Measurements from ENCODE around the gene MCF2L.
"Not testable (repeated sequence)": the region's sequence is repeated elsewhere in the genome, so short reads cannot be mapped to it uniquely, and the experiment has no call there.

The MCF2L gene

DNA sequence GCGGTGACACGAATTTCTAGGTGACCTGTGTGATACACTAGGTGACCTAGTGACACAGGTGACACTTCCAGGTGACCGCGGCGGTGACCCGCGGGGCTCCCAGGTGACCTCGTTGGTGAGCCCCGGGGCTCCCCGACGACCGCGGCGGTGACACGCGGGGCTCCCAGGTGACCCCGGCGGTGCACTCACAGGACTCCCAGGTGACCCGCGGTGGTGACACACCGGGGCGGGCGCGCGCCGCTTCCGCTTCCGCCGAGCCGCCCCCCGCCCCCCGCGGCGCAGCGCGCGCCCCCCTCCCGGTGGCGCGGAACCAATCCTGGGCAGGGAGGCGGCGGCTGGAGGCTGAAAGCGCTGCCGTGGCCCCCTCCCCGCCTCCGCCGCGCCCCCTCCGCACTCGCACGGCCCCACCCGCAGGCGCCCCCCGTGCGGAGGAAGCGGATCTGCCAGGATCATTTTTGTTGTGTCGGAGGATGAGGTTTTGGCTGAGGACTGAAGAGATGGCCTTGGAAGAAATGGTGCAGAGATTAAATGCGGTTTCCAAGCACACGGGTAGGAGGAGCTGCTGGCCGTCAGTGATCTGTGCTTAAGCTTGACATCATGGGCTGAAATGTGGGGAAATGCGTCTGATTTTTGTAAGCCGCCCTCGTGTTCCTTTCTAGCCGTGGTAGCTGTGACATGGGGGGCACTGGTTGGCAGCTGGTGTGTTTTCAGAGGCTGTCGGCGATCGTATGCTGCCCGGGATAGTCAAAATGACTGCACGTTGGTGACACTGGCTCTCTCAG lies at the start of gene MCF2L:
MCF2L (plus strand) TSS at position 305 of the 782 bp plus-strand sequence; CDS start at position 471, 166 bp downstream.
- DNase-seq (ENCODE audit: low read depth) = no peak

DNA sequence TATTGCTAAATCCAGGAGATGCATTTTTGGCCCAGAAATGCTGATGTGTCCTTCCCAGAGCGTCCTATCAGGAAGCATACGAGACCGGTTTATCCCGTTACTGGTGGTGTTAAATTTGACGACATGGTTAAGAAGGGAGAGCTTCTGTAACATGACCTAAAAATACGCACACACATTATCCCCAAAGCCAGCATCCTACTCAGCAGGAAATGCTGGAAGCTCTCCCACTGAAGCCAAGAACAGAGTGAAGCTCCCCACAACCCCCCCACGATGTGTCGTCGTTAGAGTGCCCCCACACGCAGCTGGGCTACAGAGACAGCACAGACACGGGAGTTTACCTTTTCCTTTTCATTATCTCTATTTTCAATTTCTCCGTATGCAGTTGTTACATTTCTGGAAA lies 45.1 kb upstream of the MCF2L start:
- DNase-seq (ENCODE audit: low read depth) = no peak

DNA sequence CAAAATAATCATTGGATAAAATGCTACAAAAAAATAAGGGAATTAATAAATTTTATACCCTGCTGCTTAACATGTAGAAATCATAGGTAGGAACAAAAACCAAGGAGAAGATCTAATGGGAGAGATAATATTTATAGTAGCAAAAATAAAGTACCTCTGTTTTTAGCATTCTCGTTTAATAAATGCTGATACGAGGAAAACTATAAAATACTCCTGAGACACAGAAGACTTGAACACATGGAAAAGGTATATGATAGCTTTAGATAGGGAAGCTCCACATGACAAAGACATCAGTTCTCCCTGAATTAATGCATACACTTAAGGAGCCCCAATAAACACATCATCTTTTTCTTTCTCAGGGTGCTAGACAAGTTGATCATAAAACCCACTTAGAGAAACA lies 44.6 kb upstream of the MCF2L start:
- no peak for DNase-seq (ENCODE audit: low read depth)

DNA sequence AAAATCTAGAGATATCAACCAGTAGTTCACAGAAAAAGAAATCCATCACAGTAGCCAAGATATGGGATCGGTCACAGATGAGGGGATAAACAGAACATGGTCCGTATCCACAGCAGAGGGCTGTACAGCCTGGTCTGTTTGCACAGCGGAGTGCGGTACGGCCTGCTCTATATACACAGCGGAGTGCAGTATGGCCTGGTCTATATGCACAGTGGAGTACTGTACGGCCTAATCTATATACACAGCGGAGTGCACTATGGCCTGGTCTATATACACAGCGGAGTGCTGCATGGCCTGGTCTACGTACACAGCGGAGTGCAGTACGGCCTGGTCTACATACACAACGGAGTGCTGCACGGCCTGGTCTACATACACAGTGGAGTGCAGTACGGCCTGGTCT lies 43.0 kb upstream of the MCF2L start:
- no peak for DNase-seq (ENCODE audit: low read depth)

DNA sequence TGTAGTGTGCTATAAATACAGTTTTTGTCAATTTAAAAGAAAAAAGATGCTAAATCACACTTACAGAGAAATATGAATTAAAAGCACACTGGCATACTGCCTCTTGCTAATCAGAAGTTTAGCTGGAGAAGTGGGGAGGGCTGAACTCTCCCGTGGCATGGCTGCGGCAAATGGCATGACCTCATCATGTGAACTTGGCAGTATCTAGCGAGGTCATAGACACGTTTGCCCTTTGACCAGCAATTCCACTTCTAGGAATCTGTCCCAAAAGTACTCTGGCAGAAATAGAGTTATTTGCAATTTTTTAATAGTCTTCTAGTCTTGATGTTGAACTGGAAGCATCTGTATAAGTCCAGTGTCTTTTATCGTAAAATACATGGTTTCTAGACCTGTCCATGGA lies 42.0 kb upstream of the MCF2L start:
- DNase-seq (ENCODE audit: low read depth) = no peak

- no peak for DNase-seq (ENCODE audit: low read depth)
Observed at GRCh38 chr13:112928020-112928971, 40.7 kb upstream of the MCF2L start.

- no peak for DNase-seq (ENCODE audit: low read depth)
Observed at GRCh38 chr13:112928972-112929782, 39.8 kb upstream of the MCF2L start.

- no peak for DNase-seq (ENCODE audit: low read depth)
Observed at GRCh38 chr13:112929783-112930055, 39.3 kb upstream of the MCF2L start.

DNA sequence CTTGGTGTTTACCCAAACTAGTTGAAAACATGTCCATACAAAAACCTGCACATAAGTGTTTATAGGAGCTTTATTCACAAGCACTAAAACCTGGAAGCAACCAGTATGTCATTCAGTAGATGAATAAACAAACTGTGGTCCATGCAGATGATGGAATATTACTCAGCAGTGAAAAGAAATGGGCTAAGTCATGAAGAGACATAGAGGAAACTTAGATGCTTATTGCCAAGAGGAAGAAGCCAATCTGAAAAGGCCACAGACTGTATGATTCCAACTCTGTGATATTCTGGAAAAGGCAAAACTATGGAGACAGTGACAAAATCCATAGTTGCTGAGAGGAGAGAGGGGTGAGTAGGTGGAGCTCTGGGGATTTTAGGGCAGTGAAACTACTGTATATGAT lies 38.8 kb upstream of the MCF2L start:
- DNase-seq (ENCODE audit: low read depth) = no peak

DNA sequence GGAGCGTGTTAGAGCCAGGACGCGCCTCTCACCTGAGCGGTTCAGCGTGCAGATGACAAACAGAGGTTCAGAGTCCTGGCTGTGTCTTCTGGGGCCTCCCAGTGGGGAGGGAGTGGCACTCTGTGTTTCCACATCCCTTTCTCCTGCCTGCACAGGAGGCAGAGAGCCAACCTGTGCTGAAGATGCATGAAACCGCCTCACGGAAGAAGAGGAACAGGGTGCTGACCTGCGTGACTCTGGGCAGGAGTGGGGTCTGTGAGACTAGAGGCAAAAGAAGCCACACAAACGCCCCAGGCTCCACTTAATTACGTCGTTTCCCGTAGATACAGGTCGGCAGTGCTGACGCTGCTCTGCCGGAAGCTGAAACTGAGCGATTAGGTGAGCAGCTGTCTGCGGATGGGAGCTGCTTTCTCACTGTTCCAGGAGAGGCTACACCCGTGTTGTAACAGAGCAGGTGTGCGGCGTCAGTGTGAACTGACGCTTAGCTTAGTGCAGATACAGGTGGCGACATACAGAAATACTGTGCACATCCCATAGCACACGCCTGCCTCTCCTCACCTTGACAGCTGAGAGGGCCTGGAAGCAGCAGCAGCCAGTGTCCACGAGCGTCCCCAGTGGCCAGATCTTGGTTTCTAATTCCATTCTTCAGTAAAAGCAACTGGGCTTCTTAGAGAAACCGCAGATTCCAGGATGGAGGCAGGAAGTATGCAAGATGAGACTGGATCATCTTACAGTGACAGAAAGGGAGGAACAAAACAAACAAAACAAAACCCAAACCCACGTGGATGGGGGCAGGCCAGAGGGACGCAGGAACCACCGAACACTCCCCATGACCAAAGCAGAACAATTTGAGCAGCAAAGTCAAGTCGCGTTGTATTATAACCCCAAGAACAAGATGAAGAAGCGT lies 37.7 kb upstream of the MCF2L start:
- DNase-seq (ENCODE audit: low read depth) = peak; percentile 32

DNA sequence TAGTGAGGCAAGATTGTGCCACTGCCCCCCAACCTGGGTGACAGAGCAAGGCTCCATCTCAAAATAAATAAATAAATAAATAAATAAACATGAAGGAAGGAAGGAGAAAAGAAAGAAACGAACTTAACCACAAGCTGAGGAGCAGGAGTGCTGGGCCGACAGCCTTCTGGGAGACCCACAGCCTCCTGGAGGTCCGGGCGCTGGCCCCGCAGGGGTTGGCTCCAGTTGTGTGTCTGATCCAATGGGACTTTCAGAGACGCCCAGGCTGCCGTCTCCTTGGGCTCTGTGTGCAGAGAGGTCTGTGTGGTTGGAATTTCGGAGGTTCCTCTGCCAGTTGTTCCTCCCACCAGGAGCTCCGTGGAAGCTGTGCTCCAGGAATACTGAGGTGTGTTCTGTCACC lies 36.0 kb upstream of the MCF2L start:
- no peak for DNase-seq (ENCODE audit: low read depth)

- no peak for DNase-seq (ENCODE audit: low read depth)
Observed at GRCh38 chr13:112933649-112934048, 35.4 kb upstream of the MCF2L start.

DNA sequence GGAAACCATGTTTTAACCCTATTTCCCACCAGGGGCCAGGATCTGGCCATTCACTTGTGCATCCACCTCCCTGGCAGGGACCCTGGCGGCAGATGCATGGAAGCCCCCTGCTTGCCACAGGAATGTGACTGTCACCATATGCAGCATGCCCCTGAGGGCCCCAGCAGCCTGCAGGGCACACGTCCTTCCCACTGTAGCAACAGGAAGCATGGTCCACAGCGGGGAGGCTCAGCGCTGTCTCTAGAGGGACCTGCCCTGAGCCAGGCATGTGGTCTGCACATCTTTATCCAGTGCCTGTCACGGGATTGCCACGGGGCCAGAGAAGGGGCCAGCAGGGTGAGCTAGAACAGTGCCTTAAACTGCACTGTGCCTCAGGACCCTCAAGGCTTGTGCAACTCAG lies 34.9 kb upstream of the MCF2L start:
- no peak for DNase-seq (ENCODE audit: low read depth)

GRCh38 chr13:112938680-112939079 lies 30.3 kb upstream of the MCF2L start:
- no peak for DNase-seq (ENCODE audit: low read depth)

DNA sequence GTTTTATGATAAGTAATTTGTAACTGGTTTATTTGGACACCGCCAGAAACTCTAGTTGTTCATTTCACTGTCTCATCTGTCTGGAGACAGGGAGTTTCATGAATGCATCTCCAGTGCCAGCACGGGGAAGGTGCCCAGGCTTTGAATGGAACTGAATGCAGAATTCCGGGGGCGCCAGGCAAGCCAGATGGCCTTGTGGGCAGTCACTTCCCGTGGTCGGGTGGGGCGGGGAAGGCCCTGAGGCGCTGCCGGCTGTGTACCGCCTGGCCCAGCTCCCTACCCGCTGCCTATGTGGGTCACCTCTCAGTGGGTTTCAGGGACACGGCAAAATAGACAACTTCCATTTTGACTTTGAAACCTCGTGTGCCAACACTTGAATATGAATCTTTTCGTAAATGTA lies 28.8 kb upstream of the MCF2L start:
- DNase-seq (ENCODE audit: low read depth) = no peak

- DNase-seq (ENCODE audit: low read depth) = no peak
Observed at GRCh38 chr13:112941349-112941748, 27.7 kb upstream of the MCF2L start.

GRCh38 chr13:112941765-112942164 lies 27.2 kb upstream of the MCF2L start:
- not testable (repeated sequence) for DNase-seq (ENCODE audit: low read depth)

- DNase-seq (ENCODE audit: low read depth) = peak; percentile 72
Observed at GRCh38 chr13:112942689-112943308, 26.2 kb upstream of the MCF2L start.

GRCh38 chr13:112943309-112944125 lies 25.5 kb upstream of the MCF2L start:
- DNase-seq (ENCODE audit: low read depth) = no peak

DNA sequence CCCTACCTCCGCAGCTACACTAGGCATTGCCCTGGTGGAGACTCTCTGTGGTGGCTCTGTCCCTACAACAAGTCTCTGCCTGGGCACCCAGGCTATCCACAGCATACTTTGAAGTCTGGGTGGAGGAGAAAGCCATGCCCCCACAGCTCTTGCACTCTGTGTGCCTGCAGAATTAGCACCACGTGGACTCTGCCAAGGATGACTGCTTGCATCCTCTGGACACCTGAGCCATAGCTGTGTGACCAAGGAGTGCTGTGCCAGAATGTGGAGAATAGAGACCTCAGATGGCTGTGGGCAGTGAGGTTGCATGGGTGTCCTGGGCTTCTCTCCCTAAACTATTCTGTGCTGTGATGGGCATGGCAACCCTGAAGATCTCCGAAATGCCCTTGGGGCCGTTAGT lies 21.2 kb upstream of the MCF2L start:
- DNase-seq (ENCODE audit: low read depth) = no peak
